ENCODE data around the gene VNN1.
"Not testable (repeated sequence)": the region's sequence is repeated elsewhere in the genome, so short reads cannot be mapped to it uniquely, and the experiment has no call there.

The VNN1 gene

DNA sequence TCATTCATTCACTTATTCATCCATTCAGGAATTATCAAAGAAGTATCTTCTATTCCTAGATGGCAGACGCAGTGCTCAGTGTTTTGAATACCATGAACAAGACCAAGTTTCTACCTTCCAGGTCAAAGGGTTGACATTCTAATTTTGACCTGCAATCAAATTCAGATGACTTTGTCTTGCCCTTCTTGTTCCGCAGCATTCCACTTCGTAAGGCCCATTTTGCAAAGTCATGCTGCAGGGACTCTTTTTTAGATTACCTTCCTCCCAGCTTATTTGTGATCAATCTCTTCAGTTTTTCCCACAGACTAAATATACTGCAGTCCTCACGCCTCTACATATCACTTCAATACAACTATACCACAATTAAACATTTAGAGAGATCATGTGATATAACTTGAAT is 47.7 kb downstream of the VNN1 start:
- no peak for DNase-seq

DNA sequence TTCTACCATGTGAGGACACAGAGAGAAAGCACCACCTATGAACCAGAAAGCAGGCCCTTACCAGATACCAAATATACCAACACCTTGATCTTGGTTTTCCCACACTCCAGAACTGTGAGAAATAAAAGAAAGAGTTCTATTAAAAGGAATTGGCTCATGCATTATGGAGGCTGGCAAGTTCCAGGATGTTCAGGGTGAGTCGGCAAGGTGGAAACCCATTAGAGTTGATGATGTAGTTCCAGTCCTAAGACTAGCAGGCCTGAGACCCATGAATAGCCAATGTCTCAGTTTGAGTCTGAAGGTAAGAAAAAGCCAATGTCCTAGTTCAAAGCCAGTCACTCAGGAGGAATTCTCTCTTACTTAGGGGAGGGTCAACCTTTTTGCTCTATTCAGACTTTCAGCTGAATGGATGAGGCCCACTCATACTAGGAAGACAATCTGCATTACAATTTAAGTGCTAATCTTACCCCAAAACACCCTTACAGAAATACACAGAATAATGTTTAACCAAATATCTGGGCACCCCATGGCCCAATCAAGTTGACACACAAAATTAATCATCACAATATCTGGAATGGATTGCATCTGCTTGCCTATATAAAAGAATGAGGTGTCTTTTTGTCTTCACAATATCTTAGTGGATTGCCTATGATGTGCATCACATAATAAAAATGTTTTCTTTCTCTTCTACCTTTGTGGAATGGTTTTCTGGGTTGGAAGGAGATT is 49.4 kb downstream of the VNN1 start:
- DNase-seq = no peak

DNA sequence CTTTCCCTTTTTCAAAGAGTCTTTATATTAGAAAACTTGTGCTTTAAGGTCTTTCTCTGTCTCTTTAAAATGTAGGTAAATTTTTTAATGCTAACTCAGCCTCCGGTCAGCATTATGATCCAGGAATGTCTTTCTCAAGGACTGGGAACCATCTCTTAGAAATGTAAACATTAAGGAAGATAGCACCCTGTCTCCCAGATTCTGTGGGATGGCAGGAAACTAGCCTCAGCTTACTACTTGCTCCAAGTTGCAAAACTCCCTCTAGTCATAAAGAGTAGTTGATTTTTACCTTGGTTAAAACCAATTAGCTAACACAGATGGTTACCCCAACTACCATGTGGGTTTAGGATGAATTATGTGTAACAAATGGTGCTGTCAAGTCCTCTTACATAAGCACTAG is 50.2 kb downstream of the VNN1 start:
- no peak for DNase-seq

- no peak for DNase-seq
Measured at GRCh38 chr6:132661906-132662305, 51.9 kb downstream of the VNN1 start.

GRCh38 chr6:132659082-132659481 is 54.8 kb downstream of the VNN1 start, which contains the start of gene TAAR1:
Gene TAAR1, minus strand, starts transcription at chr6:132659182. Its CDS starts 13,179 bp downstream, at chr6:132646003.
- DNase-seq = no peak

DNA sequence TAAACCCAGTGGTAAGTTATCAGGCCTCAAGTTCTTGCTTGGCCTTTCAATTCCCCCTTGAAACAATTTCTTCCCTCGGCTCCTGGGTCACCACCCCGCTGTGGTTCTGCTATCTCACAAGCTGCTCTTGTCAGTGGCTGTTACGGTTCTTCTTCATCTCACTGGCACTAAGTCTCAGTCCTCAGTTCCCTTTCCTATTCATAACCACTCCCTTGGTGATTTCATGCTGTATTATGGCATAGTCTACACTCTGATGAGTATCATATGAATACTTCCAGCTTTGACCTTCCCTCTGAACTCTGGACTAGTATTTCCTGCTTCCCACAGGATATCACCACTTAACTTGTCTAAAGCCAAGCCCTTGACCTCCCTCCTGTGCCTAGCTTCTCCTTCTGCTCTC is 62.8 kb downstream of the VNN1 start:
- peak in 1 of 2 donors; percentile 5 for DNase-seq

DNA sequence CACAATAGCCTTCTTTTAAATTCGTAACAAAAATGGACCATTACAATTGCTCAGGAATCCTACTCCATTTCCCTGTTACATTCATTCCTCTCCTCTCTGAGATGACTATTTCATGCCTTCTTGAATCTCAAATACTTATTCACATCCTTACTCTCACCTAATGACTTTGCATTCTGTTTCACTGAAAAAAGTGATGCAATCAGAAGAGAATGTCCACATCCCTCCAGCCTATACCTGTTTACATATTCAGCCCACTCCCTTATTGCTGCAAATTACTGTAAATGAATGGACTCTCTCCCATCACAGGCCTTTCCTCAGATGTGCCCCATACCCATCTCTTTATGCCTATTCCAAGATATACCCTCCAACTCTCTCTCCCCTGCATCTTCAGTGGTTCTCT is 63.4 kb downstream of the VNN1 start:
- no peak for DNase-seq

DNA sequence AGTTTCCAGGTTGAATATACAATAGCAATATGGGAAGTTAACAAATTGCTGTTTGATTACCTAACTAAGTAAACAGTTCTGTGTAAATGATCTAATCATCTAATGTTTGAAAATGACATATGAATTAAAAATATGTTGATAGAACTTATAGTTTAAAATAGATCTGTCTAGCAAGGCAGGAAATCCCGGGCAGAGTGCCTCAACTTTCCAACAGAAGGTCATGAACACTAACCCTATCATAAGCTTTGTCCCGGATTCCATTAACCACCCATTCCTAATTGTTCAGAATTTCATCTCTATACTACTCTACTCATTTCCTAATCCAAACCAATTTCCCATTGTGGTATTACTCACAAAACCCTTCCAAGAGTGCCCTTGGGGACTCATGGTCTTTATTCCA is 65.0 kb downstream of the VNN1 start:
- DNase-seq = no peak

- DNase-seq = peak in 1 of 2 donors; percentile 18
Measured at GRCh38 chr6:132648356-132648755, 65.5 kb downstream of the VNN1 start.

- no peak for DNase-seq
Measured at GRCh38 chr6:132643547-132643946, 70.3 kb downstream of the VNN1 start.

GRCh38 chr6:132637135-132637534 is 76.7 kb downstream of the VNN1 start:
- not testable (repeated sequence) for DNase-seq

GRCh38 chr6:132635906-132636305 is 77.9 kb downstream of the VNN1 start:
- DNase-seq = not testable (repeated sequence)

- not testable (repeated sequence) for DNase-seq
Measured at GRCh38 chr6:132635288-132635687, 78.6 kb downstream of the VNN1 start.

- no peak for DNase-seq
Measured at GRCh38 chr6:132634796-132635195, 79.1 kb downstream of the VNN1 start.

- DNase-seq = no peak
Measured at GRCh38 chr6:132633362-132633761, 80.5 kb downstream of the VNN1 start.
